WERI-Rb-1 (cell line): ENCODE measurements around the gene NUDT14.
A peak's percentile ranks its signal among the peaks of the same experiment; 100 is the strongest.

ENCODE experiments used
- DNase-seq: peaks from one replicate; pipeline ENCODE4 v3.0.0-alpha.2; 2020
- H3K27ac ChIP-seq: fragments of 250-450 bp; sonication (Bioruptor Pico); 2 replicates; pipeline ENCODE4 v1.5.1; 2020; ENCODE audit warnings: mild to moderate bottlenecking, moderate library complexity
- H3K27me3 ChIP-seq: fragments of 250-450 bp; sonication (Bioruptor Pico); 2 replicates; pipeline ENCODE4 v1.5.1; 2021; ENCODE audit warnings: mild to moderate bottlenecking, low read depth, moderate library complexity; ENCODE audit not compliant: insufficient read depth, severe bottlenecking
- H3K36me3 ChIP-seq: fragments of 250-450 bp; sonication (Bioruptor Pico); 2 replicates; pipeline ENCODE4 v1.5.1; 2020; ENCODE audit warnings: mild to moderate bottlenecking, moderate library complexity
- H3K4me3 ChIP-seq: 2 replicates; pipeline ENCODE4 v1.5.1; 2011; ENCODE audit warnings: low read depth, mild to moderate bottlenecking, control low read depth, low read length
- H3K9me3 ChIP-seq: fragments of 250-450 bp; sonication (Bioruptor Pico); 2 replicates; pipeline ENCODE4 v1.5.1; 2021; ENCODE audit warnings: mild to moderate bottlenecking, moderate library complexity; ENCODE audit not compliant: severe bottlenecking
- TF ChIP-seq, protein P1 (sequence below): IDR thresholded peaks from 2 replicates; pipeline ENCODE4 v1.5.1; 2011; ENCODE audit warnings: low read depth, mild to moderate bottlenecking, control low read depth, inconsistent platforms, low read length

Gene NUDT14

DNA sequence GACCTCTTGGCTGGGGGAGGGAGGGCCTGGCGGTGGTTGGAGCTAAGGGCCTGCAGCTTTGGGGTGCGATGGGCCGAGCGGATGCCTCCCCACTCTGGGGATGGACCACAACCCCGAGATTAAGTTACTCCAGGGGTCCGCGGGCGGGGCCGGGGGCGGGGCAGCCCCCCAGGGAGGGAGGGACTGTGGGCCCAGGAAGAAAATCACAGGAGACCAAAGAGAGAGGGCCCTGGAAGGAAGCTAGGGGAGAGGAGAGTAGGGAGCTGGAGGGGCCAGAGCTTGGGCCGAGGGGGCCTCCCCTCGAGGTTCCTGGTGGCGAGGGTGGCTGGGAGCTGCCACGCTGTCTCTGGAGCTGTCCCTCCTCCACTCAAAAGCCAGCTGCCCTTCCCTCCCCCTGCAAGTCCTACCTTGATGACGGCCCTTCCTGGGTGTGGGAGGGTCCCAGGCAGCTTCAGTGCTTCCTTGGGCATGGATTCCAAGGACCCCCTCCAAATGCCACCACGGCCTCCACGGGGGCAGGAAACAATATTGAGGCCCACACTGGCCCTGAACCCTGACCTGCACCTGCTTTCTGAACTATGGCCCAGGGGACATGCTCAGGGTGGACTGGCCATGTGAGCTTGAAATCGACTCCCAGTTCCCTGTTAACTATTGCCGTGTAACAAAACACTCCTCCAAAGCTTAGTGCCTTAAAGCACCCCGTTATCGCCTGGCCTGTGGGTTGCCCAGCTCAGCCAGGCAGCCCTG lies 610 bp upstream of the NUDT14 start:
- TF ChIP-seq, protein P1, sequence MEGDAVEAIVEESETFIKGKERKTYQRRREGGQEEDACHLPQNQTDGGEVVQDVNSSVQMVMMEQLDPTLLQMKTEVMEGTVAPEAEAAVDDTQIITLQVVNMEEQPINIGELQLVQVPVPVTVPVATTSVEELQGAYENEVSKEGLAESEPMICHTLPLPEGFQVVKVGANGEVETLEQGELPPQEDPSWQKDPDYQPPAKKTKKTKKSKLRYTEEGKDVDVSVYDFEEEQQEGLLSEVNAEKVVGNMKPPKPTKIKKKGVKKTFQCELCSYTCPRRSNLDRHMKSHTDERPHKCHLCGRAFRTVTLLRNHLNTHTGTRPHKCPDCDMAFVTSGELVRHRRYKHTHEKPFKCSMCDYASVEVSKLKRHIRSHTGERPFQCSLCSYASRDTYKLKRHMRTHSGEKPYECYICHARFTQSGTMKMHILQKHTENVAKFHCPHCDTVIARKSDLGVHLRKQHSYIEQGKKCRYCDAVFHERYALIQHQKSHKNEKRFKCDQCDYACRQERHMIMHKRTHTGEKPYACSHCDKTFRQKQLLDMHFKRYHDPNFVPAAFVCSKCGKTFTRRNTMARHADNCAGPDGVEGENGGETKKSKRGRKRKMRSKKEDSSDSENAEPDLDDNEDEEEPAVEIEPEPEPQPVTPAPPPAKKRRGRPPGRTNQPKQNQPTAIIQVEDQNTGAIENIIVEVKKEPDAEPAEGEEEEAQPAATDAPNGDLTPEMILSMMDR = no peak
- Histone ChIP-seq H3K27ac (no peak overlapping the region), H3K4me3 (peak overlapping the region; percentile 30), H3K27me3 (no peaks in the 10 kb centered on the region), H3K9me3 (no peaks in the 10 kb centered on the region), H3K36me3 (peaks cover 17% of the 10 kb centered on the region)
- DNase-seq = no peak

DNA sequence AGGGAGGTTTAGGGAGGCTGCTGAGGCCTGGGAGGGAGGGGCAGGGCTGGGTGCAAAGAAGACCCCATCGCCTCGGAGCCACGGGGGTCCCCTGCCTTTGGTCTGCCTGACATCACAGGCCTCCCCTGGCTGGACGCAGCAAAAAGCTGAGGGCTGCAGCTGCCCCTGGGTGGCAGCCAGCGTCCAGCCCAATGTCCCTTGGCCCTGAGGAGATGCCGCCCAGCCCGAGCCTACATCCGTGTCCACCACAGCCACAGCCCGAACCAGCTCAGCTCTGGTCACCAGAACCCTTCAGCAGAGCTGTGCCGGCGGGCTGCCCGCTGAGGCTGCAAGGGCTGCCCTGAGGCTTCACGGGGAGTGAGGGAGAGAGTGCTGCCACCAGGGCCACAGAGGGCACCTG lies 1.9 kb downstream of the NUDT14 start:
- Histone ChIP-seq H3K36me3 (peaks cover 32% of the 10 kb centered on the region), H3K9me3 (no peaks in the 10 kb centered on the region), H3K4me3 (no peak overlapping the region), H3K27me3 (no peaks in the 10 kb centered on the region), H3K27ac (peak overlapping the region; percentile 94)
- TF ChIP-seq, protein P1 = no peak
- no peak for DNase-seq

DNA sequence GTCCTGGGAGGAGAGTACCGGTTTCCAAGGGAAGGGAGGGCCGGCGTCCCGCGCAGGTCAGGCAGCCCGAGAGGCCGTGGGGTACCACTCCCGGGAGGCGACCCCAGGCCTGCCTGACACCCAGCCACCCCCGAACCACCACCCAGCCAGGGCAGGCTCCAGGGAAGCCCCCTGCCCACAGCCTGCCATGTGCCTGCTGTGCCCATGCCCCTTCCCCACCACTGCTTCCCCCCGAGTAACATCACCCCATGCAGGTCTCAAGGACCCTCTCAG lies 2.3 kb downstream of the NUDT14 start:
- H3K9me3 ChIP-seq = no peaks in the 10 kb centered on the region
- peak overlapping the region; percentile 94 for H3K27ac ChIP-seq
- H3K36me3 ChIP-seq = peaks cover 32% of the 10 kb centered on the region
- TF ChIP-seq, protein P1 = no peak
- H3K27me3 ChIP-seq = no peaks in the 10 kb centered on the region
- H3K4me3 ChIP-seq = no peak overlapping the region
- no peak for DNase-seq

DNA sequence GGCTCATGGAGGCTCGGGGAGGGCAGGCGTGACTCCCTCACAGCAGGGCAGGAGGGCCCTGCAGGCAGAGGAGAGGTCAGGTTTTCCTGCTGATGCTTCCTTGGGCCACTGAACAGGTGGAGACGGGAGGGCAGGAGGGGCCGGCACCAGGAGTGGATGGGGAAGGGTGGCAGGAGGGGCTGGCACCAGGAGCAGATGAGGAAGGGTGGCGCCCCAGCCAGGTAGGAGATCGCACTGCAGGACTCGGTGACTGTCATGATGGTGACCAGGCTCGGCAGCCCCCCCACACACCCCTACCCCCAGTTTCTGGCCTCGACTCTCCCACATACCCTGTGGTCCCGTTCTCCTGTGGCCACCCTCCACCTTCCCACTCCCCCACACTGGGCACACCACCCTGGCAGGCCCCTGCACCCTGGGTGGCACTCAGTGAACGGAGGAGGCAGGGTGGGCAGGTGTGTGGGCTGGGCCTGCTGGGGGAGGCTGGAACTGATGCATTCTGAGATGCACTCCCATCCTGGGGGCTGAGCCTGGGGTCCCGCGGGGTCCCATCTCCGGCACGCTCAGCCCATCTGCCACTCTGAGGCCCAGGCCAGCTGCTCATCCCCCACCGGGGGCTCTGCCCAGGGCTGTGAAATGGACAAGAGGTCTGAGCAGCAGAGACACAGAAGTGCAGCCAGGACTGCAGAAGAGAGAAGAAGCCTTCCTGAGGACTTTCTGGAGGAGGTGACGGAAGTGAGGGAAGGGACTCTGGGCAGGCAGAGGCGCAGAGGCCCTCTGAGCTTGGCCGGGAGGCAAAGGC lies 2.8 kb downstream of the NUDT14 start:
- DNase-seq = peak; percentile 66
- H3K4me3 ChIP-seq = no peak overlapping the region
- peaks cover 32% of the 10 kb centered on the region for H3K36me3 ChIP-seq
- H3K27ac ChIP-seq = peak overlapping the region; percentile 94
- H3K9me3 ChIP-seq = no peaks in the 10 kb centered on the region
- TF ChIP-seq, protein P1 = peak; percentile 71
- no peaks in the 10 kb centered on the region for H3K27me3 ChIP-seq

DNA sequence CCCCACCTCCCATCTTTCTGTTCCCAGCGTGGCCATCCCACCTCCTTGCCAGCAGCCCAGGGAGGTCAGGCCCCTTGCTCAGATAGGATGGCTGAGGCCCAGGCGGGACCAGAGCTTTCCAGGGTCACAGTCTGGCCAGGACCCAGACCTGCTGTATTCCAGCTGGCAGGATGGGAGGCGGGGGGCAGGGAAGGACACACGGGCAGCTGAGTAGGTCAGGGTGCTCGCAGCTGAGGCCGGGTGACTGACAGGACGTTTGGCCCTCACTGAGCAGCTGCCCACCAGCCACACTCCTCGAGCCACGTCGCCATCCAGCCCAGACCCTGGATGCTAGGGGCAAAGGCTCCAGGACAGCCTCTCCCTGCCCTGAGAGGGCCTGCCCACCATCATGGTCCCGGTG lies 4.0 kb downstream of the NUDT14 start:
- Histone ChIP-seq H3K27me3 (no peaks in the 10 kb centered on the region), H3K27ac (peak overlapping the region; percentile 94), H3K36me3 (peaks cover 32% of the 10 kb centered on the region), H3K4me3 (no peak overlapping the region), H3K9me3 (no peaks in the 10 kb centered on the region)
- TF ChIP-seq, protein P1 = no peak
- peak; percentile 59 for DNase-seq
